GM12878 (cell line): ENCODE measurements around the gene LMO7. TPM values are rescaled to one million over a fixed set of nuclear protein-coding genes. Genes with fewer than 3 reads are reported as not detected.

ENCODE experiments used
- ATAC-seq: fragments of 200-7000 bp; cut with Tn5 transposase; 3 replicates; pipeline ENCODE4 v1.9.1; 2020; ENCODE audit warnings: mild to moderate bottlenecking, moderate library complexity
- BruUV-seq: library from RNA; stranded (reverse); fragments of 400-500 nt; replicated peaks from 2 replicates; lab custom pipeline; 2021; lab: Mats Ljungman, UMichigan
- CTCF ChIA-PET: fragments of 300-600 bp; sonication (Branson Sonifier 250); formaldehyde crosslinking; extraction: SDS; loops from one replicate; lab custom pipeline; 2021; ENCODE audit warnings: inconsistent platforms; lab: Yijun Ruan, JAX
- POLR2A ChIA-PET: fragments of 350-600 bp; formaldehyde crosslinking; extraction: SDS; loops from one replicate; lab custom pipeline; 2021; ENCODE audit warnings: inconsistent platforms; lab: Charles Lee
- RAD21 ChIA-PET: fragments of 300-600 bp; sonication (Branson Sonifier 250); formaldehyde crosslinking; loops from one replicate; lab custom pipeline; 2023; ENCODE audit warnings: antibody characterized with exemption; ENCODE audit not compliant: unreplicated experiment; lab: Charles Lee
- SMC1A ChIA-PET: fragments of 300-600 bp; sonication (Branson Sonifier 250); formaldehyde crosslinking; loops from one replicate; lab custom pipeline; 2023; ENCODE audit not compliant: unreplicated experiment, uncharacterized antibody; lab: Charles Lee
- DNase-seq: peaks from one replicate; pipeline ENCODE4 v3.0.0-alpha.2; 2011; ENCODE audit warnings: low read depth, low spot score
- FAIRE-seq: peaks from 3 replicates; lab custom pipeline; 2011; peaks lifted over from hg19 to GRCh38; lab: Jason Lieb, UNC
- H2AFZ ChIP-seq: 2 replicates; pipeline ENCODE4 v1.6.0; 2011; ENCODE audit warnings: low read depth, low read length, control low read depth; ENCODE audit not compliant: control insufficient read depth
- H3K27ac ChIP-seq: 2 replicates; pipeline ENCODE4 v1.5.1; 2011; ENCODE audit warnings: control low read depth; ENCODE audit not compliant: control insufficient read depth, insufficient read depth
- H3K27me3 ChIP-seq, 2 experiments: replicated peaks in 1 of 2; 2 replicates each; pipeline versions ENCODE4 v1.6.0 to v1.6.1; 2011; ENCODE audit warnings: low read length in 1 of 2; ENCODE audit not compliant: control insufficient read depth in 2 of 2, insufficient read depth in 2 of 2
- H3K36me3 ChIP-seq, 2 experiments: 2 replicates each; pipeline ENCODE4 v1.5.1; 2011; ENCODE audit warnings: low read length in 1 of 2; ENCODE audit not compliant: control insufficient read depth in 2 of 2, insufficient read depth in 2 of 2
- H3K4me1 ChIP-seq: 2 replicates; pipeline ENCODE4 v1.6.1; 2011; ENCODE audit warnings: mild to moderate bottlenecking, low read length, moderate library complexity, mixed read lengths; ENCODE audit not compliant: control insufficient read depth, insufficient read depth
- H3K4me2 ChIP-seq: 2 replicates; pipeline ENCODE4 v1.6.0; 2011; ENCODE audit warnings: control low read depth; ENCODE audit not compliant: control insufficient read depth, insufficient read depth
- H3K4me3 ChIP-seq: fragments of 200-600 bp; sonication (generic); 2 replicates; pipeline ENCODE4 v1.5.1; 2016
- H3K79me2 ChIP-seq: 2 replicates; pipeline ENCODE4 v1.6.0; 2011; ENCODE audit warnings: low read length; ENCODE audit not compliant: control insufficient read depth, insufficient read depth
- H3K9ac ChIP-seq: 2 replicates; pipeline ENCODE4 v1.8.0; 2011; ENCODE audit warnings: low read length, control low read depth, mixed read lengths; ENCODE audit not compliant: control insufficient read depth, insufficient read depth
- H3K9me3 ChIP-seq: replicated peaks from 3 replicates; pipeline ENCODE4 v1.5.1; 2011; ENCODE audit warnings: mild to moderate bottlenecking, low read length; ENCODE audit not compliant: control insufficient read depth, insufficient read depth
- H4K20me1 ChIP-seq: 2 replicates; pipeline ENCODE4 v1.6.0; 2011; ENCODE audit not compliant: control insufficient read depth, insufficient read depth
- BMI1 ChIP-seq: fragments of 450-650 bp; IDR thresholded peaks from 2 replicates; pipeline ENCODE4 v1.6.1; 2016; ENCODE audit warnings: mild to moderate bottlenecking, moderate library complexity, borderline replicate concordance
- DPF2 ChIP-seq: fragments of 450-650 bp; IDR thresholded peaks from 2 replicates; pipeline ENCODE4 v1.6.1; 2017; ENCODE audit warnings: mild to moderate bottlenecking
- EED ChIP-seq: sonication (generic); IDR thresholded peaks from 2 replicates; pipeline ENCODE4 v1.6.1; 2016; ENCODE audit warnings: antibody characterized with exemption, low read depth
- KAT2A ChIP-seq: conservative IDR thresholded peaks from 2 replicates; pipeline ENCODE4 v1.6.1; 2011; ENCODE audit warnings: low read depth, low read length; ENCODE audit not compliant: control insufficient read depth
- NRF1 ChIP-seq: conservative IDR thresholded peaks from 2 replicates; pipeline ENCODE4 v1.6.1; 2011; ENCODE audit warnings: mild to moderate bottlenecking, low read depth, low read length, improper control_type of control experiment
- POLR2A ChIP-seq: IDR thresholded peaks from 2 replicates; pipeline ENCODE4 v1.6.1; 2011; ENCODE audit warnings: low read depth, mild to moderate bottlenecking, low read length
- POLR2AphosphoS2 ChIP-seq: IDR thresholded peaks from 2 replicates; pipeline ENCODE4 v1.6.1; 2011; ENCODE audit warnings: low read depth, mild to moderate bottlenecking, low read length, improper control_type of control experiment, moderate library complexity
- RAD51 ChIP-seq: fragments of 450-650 bp; IDR thresholded peaks from 2 replicates; pipeline ENCODE4 v1.6.1; 2016; ENCODE audit warnings: moderate library complexity, mild to moderate bottlenecking, inconsistent platforms
- SIN3A ChIP-seq: IDR thresholded peaks from 2 replicates; pipeline ENCODE4 v1.6.1; 2012; ENCODE audit warnings: low read depth, low read length, improper control_type of control experiment
- STAT3 ChIP-seq: IDR thresholded peaks from 2 replicates; pipeline ENCODE4 v1.6.1; 2011; ENCODE audit warnings: low read depth, low read length, improper control_type of control experiment
- WGBS: methylation state at CpG from one replicate; pipeline ENCODE4 v1.1.6; 2016; ENCODE audit warnings: low lambda C conversion rate; ENCODE audit not compliant: insufficient replicate concordance, insufficient coverage; ENCODE audit errors: missing lambda C conversion rate; 5-methylcytosine and 5-hydroxymethylcytosine counted together
- in situ Hi-C: fragments of 300-500 bp; cut with MboI; formaldehyde crosslinking; loops from 9 replicates; pipeline ENCODE4 v1.14.3; 2018; ENCODE audit warnings: mixed read lengths
- intact Hi-C: fragments of 100-400 bp; cut with micrococcal nuclease; formaldehyde crosslinking; loops from one replicate; pipeline ENCODE4 v1.14.2; 2022; ENCODE audit not compliant: unreplicated experiment
- polyA plus RNA-seq, 11 experiments: library from polyadenylated mRNA; depleted of rRNA in 4 of 11; unstranded in 6 of 11; stranded (reverse) in 5 of 11; fragments of >200 nt; fragmentation: Nextera tagmentation in 4 of 11; fragmentation: Illumina TruSeq in 1 of 11; extraction: Ambion mirVana in 4 of 11; extraction: Trizol in 1 of 11; gene quantifications; 1 replicate in 1 of 11; 2 replicates in 10 of 11; pipeline versions ENCODE4 v1.2.1 to v1.2.3, GENCODE V29; 2011 to 2016; ENCODE audit warnings: inconsistent platforms in 2 of 11, missing spikeins in 2 of 11, low read depth in 1 of 11
- total RNA-seq, 4 experiments: library from RNA; depleted of rRNA in 3 of 4; stranded (reverse); fragments of >200 nt in 3 of 4; fragmentation: Illumina TruSeq in 1 of 4; extraction: Trizol in 1 of 4; gene quantifications; 2 replicates each; pipeline versions ENCODE4 v1.2.1 to v1.2.3, GENCODE V29; 2013 to 2021
- TF ChIP-seq, protein P1 (sequence below): fragments of 150-350 bp; IDR thresholded peaks from 2 replicates; pipeline ENCODE4 v1.6.1; 2014; ENCODE audit warnings: mild to moderate bottlenecking, low read depth, low read length
- TF ChIP-seq, protein P2 (sequence below): fragments of 450-650 bp; IDR thresholded peaks from 2 replicates; pipeline ENCODE4 v1.6.1; 2016; ENCODE audit warnings: mild to moderate bottlenecking
- TF ChIP-seq, protein P3 (sequence below): fragments of 450-650 bp; IDR thresholded peaks from 2 replicates; pipeline ENCODE4 v1.6.1; 2017; ENCODE audit warnings: mild to moderate bottlenecking, moderate library complexity
- TF ChIP-seq, protein P4 (sequence below): fragments of 450-650 bp; IDR thresholded peaks from 2 replicates; pipeline ENCODE4 v1.6.1; 2018; ENCODE audit warnings: borderline replicate concordance, mild to moderate bottlenecking; ENCODE audit not compliant: partially characterized antibody

Gene LMO7
- total and polyA plus RNA-seq, 10 of the 15 experiments (the other 5 are each of a cell fraction or from before 2014, with no cell fraction given) = 8.5 to 67.8 (median 36.8) TPM

DNA sequence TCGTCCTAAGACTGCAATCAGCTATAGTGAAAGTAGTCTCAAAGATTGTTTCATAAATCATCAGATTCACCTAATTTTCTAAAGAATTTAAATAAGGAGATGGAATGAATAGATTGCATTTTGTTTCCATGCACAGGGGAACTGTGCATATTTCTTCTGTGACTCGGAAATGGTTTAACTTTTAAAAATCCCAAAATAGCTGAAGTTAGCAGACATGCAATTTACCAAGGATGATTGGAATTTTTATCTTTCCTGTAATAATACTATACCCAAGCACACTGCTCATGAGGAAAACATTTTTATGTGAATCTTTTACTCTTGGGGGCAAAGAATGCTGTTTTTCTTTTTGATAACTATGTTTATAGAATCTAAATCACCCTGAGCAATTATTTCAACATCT lies 15.0 kb upstream of the LMO7 start:
- ATAC-seq (no peak), FAIRE-seq (no peak), DNase-seq (no peak)
- Histone ChIP-seq H4K20me1 (no peaks in the 10 kb centered on the region), H3K79me2 (no peaks in the 10 kb centered on the region), H3K4me3 (no peak overlapping the region), H3K27ac (no peak overlapping the region), H3K36me3 (no peaks in the 10 kb centered on the region), H2AFZ (no peak overlapping the region), H3K4me2 (no peak overlapping the region), H3K4me1 (no peaks in the 10 kb centered on the region), H3K9me3 (no peaks in the 10 kb centered on the region), H3K27me3 (no peaks in the 10 kb centered on the region), H3K9ac (no peak overlapping the region)
- in situ Hi-C loops = no loop called here
- CTCF ChIA-PET = interaction anchor here (1.0 to 1.6 kb wide), 3 partner anchors 26 to 249 kb away, joined by 3 to 4 read pairs (median 4); no protein-coding TSS in a partner anchor
- 96% methylated on average over 2 of the region's 2 CpGs for WGBS
- no TSS peak for BruUV-seq
- intact Hi-C loops = no loop called here
- SMC1A ChIA-PET = interaction anchor here (2.0 kb wide), 1 partner anchor 21 kb away, joined by 6 read pairs; no protein-coding TSS in a partner anchor
- POLR2A ChIA-PET = no interaction called here
- RAD21 ChIA-PET = no interaction called here
- TF ChIP-seq, protein P1, sequence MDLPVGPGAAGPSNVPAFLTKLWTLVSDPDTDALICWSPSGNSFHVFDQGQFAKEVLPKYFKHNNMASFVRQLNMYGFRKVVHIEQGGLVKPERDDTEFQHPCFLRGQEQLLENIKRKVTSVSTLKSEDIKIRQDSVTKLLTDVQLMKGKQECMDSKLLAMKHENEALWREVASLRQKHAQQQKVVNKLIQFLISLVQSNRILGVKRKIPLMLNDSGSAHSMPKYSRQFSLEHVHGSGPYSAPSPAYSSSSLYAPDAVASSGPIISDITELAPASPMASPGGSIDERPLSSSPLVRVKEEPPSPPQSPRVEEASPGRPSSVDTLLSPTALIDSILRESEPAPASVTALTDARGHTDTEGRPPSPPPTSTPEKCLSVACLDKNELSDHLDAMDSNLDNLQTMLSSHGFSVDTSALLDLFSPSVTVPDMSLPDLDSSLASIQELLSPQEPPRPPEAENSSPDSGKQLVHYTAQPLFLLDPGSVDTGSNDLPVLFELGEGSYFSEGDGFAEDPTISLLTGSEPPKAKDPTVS = no peak
- TF ChIP-seq, protein P2, sequence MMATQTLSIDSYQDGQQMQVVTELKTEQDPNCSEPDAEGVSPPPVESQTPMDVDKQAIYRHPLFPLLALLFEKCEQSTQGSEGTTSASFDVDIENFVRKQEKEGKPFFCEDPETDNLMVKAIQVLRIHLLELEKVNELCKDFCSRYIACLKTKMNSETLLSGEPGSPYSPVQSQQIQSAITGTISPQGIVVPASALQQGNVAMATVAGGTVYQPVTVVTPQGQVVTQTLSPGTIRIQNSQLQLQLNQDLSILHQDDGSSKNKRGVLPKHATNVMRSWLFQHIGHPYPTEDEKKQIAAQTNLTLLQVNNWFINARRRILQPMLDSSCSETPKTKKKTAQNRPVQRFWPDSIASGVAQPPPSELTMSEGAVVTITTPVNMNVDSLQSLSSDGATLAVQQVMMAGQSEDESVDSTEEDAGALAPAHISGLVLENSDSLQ = no peak
- TF ChIP-seq POLR2A (no peak), RAD51 (no peak), BMI1 (no peak), DPF2 (no peak), SIN3A (no peak), POLR2AphosphoS2 (no peak), NRF1 (no peak), STAT3 (no peak), KAT2A (no peak), EED (no peak)
- TF ChIP-seq, protein P3, sequence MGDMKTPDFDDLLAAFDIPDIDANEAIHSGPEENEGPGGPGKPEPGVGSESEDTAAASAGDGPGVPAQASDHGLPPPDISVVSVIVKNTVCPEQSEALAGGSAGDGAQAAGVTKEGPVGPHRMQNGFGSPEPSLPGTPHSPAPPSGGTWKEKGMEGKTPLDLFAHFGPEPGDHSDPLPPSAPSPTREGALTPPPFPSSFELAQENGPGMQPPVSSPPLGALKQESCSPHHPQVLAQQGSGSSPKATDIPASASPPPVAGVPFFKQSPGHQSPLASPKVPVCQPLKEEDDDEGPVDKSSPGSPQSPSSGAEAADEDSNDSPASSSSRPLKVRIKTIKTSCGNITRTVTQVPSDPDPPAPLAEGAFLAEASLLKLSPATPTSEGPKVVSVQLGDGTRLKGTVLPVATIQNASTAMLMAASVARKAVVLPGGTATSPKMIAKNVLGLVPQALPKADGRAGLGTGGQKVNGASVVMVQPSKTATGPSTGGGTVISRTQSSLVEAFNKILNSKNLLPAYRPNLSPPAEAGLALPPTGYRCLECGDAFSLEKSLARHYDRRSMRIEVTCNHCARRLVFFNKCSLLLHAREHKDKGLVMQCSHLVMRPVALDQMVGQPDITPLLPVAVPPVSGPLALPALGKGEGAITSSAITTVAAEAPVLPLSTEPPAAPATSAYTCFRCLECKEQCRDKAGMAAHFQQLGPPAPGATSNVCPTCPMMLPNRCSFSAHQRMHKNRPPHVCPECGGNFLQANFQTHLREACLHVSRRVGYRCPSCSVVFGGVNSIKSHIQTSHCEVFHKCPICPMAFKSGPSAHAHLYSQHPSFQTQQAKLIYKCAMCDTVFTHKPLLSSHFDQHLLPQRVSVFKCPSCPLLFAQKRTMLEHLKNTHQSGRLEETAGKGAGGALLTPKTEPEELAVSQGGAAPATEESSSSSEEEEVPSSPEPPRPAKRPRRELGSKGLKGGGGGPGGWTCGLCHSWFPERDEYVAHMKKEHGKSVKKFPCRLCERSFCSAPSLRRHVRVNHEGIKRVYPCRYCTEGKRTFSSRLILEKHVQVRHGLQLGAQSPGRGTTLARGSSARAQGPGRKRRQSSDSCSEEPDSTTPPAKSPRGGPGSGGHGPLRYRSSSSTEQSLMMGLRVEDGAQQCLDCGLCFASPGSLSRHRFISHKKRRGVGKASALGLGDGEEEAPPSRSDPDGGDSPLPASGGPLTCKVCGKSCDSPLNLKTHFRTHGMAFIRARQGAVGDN = no peak
- TF ChIP-seq, protein P4, sequence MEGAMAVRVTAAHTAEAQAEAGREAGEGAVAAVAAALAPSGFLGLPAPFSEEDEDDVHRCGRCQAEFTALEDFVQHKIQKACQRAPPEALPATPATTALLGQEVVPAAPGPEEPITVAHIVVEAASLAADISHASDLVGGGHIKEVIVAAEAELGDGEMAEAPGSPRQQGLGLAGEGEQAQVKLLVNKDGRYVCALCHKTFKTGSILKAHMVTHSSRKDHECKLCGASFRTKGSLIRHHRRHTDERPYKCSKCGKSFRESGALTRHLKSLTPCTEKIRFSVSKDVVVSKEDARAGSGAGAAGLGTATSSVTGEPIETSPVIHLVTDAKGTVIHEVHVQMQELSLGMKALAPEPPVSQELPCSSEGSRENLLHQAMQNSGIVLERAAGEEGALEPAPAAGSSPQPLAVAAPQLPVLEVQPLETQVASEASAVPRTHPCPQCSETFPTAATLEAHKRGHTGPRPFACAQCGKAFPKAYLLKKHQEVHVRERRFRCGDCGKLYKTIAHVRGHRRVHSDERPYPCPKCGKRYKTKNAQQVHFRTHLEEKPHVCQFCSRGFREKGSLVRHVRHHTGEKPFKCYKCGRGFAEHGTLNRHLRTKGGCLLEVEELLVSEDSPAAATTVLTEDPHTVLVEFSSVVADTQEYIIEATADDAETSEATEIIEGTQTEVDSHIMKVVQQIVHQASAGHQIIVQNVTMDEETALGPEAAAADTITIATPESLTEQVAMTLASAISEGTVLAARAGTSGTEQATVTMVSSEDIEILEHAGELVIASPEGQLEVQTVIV = no peak
